Effector CD4-positive, alpha-beta T cell (primary cell): ENCODE data around the gene FAXDC2.

Experiments
- DNase-seq: peaks from one replicate; pipeline ENCODE4 v3.0.0-alpha.2; 2020

The FAXDC2 gene

GRCh38 chr5:154794525-154795234, 55.7 kb downstream of the FAXDC2 start:
- no peak for DNase-seq

GRCh38 chr5:154793599-154794524, 56.5 kb downstream of the FAXDC2 start:
- no peak for DNase-seq

GRCh38 chr5:154791535-154791934, 58.9 kb downstream of the FAXDC2 start:
- DNase-seq = no peak

- peak; percentile 5 for DNase-seq
Measured at GRCh38 chr5:154788212-154788611, 62.2 kb downstream of the FAXDC2 start.

- DNase-seq = no peak
Measured at GRCh38 chr5:154786414-154786813, 64.0 kb downstream of the FAXDC2 start.

GRCh38 chr5:154784856-154785255, 65.5 kb downstream of the FAXDC2 start:
- DNase-seq = no peak

- DNase-seq = no peak
Measured at GRCh38 chr5:154783774-154784460, 66.5 kb downstream of the FAXDC2 start.

GRCh38 chr5:154782812-154783592, 67.4 kb downstream of the FAXDC2 start:
- DNase-seq = no peak

GRCh38 chr5:154782326-154782725, 68.1 kb downstream of the FAXDC2 start:
- DNase-seq = no peak

- no peak for DNase-seq
Measured at GRCh38 chr5:154780128-154780527, 70.3 kb downstream of the FAXDC2 start.

GRCh38 chr5:154779105-154779504, 71.3 kb downstream of the FAXDC2 start:
- DNase-seq = no peak

- DNase-seq = no peak
Measured at GRCh38 chr5:154778534-154778933, 71.9 kb downstream of the FAXDC2 start.

GRCh38 chr5:154776167-154776566, 74.2 kb downstream of the FAXDC2 start:
- DNase-seq = no peak

GRCh38 chr5:154773326-154773725, 77.1 kb downstream of the FAXDC2 start:
- DNase-seq = no peak

- DNase-seq = no peak
Measured at GRCh38 chr5:154771383-154771901, 79.0 kb downstream of the FAXDC2 start.

GRCh38 chr5:154770111-154770510, 80.3 kb downstream of the FAXDC2 start:
- no peak for DNase-seq
